Activated CD4-positive, alpha-beta memory T cell treated with anti-CD3 and anti-CD28 coated beads for 36 hours (primary cell): ENCODE data around the gene ACAD11. TPM values are rescaled to one million over a fixed set of nuclear protein-coding genes. Genes with fewer than 3 reads are reported as not detected.
"Not testable (repeated sequence)": the region's sequence is repeated elsewhere in the genome, so short reads cannot be mapped to it uniquely, and the experiment has no call there.

Source experiments
- CTCF ChIA-PET: fragments of 350-600 bp; sonication (Branson Sonifier 250); formaldehyde crosslinking; loops from one replicate; lab custom pipeline; 2021; ENCODE audit warnings: antibody characterized with exemption, inconsistent platforms; lab: Charles Lee
- POLR2A ChIA-PET: fragments of 350-600 bp; sonication (Branson Sonifier 250); formaldehyde crosslinking; loops from one replicate; lab custom pipeline; 2021; ENCODE audit warnings: antibody characterized with exemption; lab: Charles Lee
- DNase-seq: peaks from one replicate; pipeline ENCODE4 v3.0.0-alpha.2; 2020
- H3K27ac Mint-ChIP-seq: one replicate; pipeline ENCODE4 v1.8.0; 2021; ENCODE audit warnings: mixed read lengths
- H3K27me3 Mint-ChIP-seq: one replicate; pipeline ENCODE4 v1.8.0; 2021; ENCODE audit warnings: mixed read lengths
- H3K36me3 Mint-ChIP-seq: one replicate; pipeline ENCODE4 v1.8.0; 2021; ENCODE audit warnings: mixed read lengths
- H3K4me1 Mint-ChIP-seq: one replicate; pipeline ENCODE4 v1.8.0; 2021; ENCODE audit warnings: low read depth, mixed read lengths
- H3K4me3 Mint-ChIP-seq: one replicate; pipeline ENCODE4 v1.8.0; 2021; ENCODE audit warnings: mild to moderate bottlenecking, mixed read lengths
- H3K9me3 Mint-ChIP-seq: one replicate; pipeline ENCODE4 v1.8.0; 2021; ENCODE audit warnings: mixed read lengths
- intact Hi-C: fragments of 100-400 bp; cut with micrococcal nuclease; formaldehyde crosslinking; loops from one replicate; pipeline ENCODE4 v1.15.1; 2023
- total RNA-seq, 2 experiments: library from RNA; stranded (reverse); gene quantifications; one replicate each; pipeline ENCODE4 v1.2.3, GENCODE V29; 2021

ACAD11 gene
- total RNA-seq, 2 experiments from 2014 or later: 11.2 to 13.8 TPM

DNA sequence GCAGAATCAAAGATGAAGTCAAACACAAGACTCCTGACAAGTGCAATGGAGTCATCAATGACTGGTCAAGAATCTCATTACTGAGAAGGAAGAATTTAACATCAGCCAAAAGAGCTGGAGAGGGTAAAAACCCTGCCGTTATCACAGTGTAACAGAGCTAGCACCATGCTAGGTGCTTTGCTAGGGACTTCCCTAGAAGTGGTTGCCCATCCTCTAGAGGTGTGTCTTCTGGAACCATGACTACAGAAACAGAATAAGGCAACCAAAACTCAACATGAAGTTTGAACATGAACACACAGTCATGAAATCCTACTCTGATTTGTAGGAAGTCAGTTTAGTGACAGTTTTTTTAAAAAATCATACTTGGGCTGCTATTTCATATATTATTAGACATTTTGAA is 9.5 kb downstream of the ACAD11 start:
- peaks cover 2% of the 10 kb centered on the region for H3K4me1 Mint-ChIP-seq
- ChIA-PET CTCF (interaction anchor here (0.8 kb wide), 1 partner anchor 8 kb away, joined by 3 read pairs; no protein-coding TSS in a partner anchor), POLR2A (no interaction called here)
- no peak overlapping the region for H3K4me3 Mint-ChIP-seq
- no peak for DNase-seq
- H3K9me3 Mint-ChIP-seq: no peaks in the 10 kb centered on the region
- H3K36me3 Mint-ChIP-seq: no peaks in the 10 kb centered on the region
- intact Hi-C loops: loop anchor here (10.0 kb wide), 1 partner anchor 795 kb away; no protein-coding TSS in a partner anchor
- H3K27me3 Mint-ChIP-seq: no peaks in the 10 kb centered on the region
- H3K27ac Mint-ChIP-seq: no peak overlapping the region

DNA sequence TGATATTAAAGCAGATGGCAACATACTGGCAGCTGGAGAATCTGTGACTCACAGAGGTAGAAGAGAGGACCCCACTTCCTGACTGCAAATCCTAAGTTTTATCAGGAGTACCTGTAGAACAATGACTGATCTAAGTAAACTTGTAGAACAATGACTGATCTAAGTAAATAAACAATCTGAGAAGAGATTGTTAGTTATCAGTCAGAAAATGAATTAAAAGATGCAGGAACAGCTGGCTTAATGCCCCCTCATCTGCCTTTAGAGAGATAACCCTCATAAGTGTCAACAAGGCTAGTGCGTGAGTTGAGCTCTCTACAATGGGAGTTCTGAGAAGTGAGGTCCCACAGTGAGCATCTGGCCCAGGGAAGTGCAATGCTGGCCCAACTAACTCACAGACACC is 14.6 kb downstream of the ACAD11 start:
- ChIA-PET POLR2A (no interaction called here), CTCF (interaction anchor here (2.0 kb wide), 1 partner anchor 109 kb away, joined by 10 read pairs; no protein-coding TSS in a partner anchor)
- H3K4me1 Mint-ChIP-seq: no peaks in the 10 kb centered on the region
- DNase-seq: no peak
- intact Hi-C loops: no loop called here
- H3K9me3 Mint-ChIP-seq: no peaks in the 10 kb centered on the region
- H3K27me3 Mint-ChIP-seq: no peaks in the 10 kb centered on the region
- no peak overlapping the region for H3K4me3 Mint-ChIP-seq
- no peak overlapping the region for H3K27ac Mint-ChIP-seq
- H3K36me3 Mint-ChIP-seq: no peaks in the 10 kb centered on the region

DNA sequence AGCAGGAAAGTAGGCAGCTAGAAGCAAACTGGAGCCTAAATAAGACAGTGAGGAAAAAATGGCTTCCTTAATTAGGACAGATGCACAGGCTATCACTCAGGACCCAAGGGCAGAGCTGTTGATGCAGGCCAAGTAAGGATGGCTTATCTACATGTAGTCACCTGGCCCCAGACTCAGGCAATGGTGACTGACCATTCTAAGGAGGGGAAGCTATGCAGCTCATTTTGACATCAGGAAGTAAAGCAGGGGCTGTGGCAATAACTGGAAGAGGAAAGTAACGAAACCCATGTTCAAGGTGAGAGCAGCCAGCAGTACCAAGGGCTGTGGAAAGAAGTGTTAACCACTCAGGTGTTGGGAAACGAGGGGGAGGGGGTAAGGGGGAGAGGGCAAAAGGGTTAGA is 16.2 kb downstream of the ACAD11 start:
- intact Hi-C loops: no loop called here
- H3K4me1 Mint-ChIP-seq: no peaks in the 10 kb centered on the region
- no peak overlapping the region for H3K4me3 Mint-ChIP-seq
- no peaks in the 10 kb centered on the region for H3K27me3 Mint-ChIP-seq
- POLR2A ChIA-PET: interaction anchor here (1.7 kb wide), 1 partner anchor 17 kb away, joined by 5 read pairs; the partner anchor contains the start of gene UBA5
- CTCF ChIA-PET: interaction anchor here (0.7 to 6.8 kb wide), 18 partner anchors 10 to 295 kb away, joined by 3 to 172 read pairs (median 4); partner anchors contain the start of genes ACAD11 and UBA5
- H3K36me3 Mint-ChIP-seq: peaks cover 9% of the 10 kb centered on the region
- no peaks in the 10 kb centered on the region for H3K9me3 Mint-ChIP-seq
- H3K27ac Mint-ChIP-seq: no peak overlapping the region
- DNase-seq: no peak

DNA sequence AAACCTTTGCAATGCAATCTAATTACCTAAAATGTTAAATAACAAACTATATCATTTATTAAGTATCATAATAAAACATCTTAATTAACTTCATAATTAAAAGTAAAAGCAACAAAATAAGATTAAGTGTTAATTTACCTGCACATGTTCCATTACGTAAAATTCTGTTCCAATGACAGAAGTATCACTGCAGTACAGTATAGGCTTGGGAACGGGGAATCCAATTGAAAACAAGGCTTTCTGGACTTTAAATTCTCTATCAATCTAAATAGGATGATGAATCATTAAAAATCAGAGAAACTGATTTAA is 17.1 kb downstream of the ACAD11 start:
- no peak for DNase-seq
- Mint-ChIP-seq H3K36me3 (peaks cover 12% of the 10 kb centered on the region), H3K4me3 (no peak overlapping the region), H3K27ac (no peak overlapping the region), H3K4me1 (no peaks in the 10 kb centered on the region), H3K27me3 (no peaks in the 10 kb centered on the region), H3K9me3 (no peaks in the 10 kb centered on the region)
- intact Hi-C loops: loop anchor here (1.0 kb wide), 2 partner anchors 106 to 290 kb away; no protein-coding TSS in a partner anchor
- CTCF ChIA-PET: interaction anchor here (1.0 to 6.8 kb wide), 22 partner anchors 8 to 294 kb away, joined by 3 to 172 read pairs (median 5); partner anchors contain the start of genes ACAD11 and UBA5
- POLR2A ChIA-PET: interaction anchor here (1.7 kb wide), 1 partner anchor 18 kb away, joined by 5 read pairs; the partner anchor contains the start of gene UBA5

DNA sequence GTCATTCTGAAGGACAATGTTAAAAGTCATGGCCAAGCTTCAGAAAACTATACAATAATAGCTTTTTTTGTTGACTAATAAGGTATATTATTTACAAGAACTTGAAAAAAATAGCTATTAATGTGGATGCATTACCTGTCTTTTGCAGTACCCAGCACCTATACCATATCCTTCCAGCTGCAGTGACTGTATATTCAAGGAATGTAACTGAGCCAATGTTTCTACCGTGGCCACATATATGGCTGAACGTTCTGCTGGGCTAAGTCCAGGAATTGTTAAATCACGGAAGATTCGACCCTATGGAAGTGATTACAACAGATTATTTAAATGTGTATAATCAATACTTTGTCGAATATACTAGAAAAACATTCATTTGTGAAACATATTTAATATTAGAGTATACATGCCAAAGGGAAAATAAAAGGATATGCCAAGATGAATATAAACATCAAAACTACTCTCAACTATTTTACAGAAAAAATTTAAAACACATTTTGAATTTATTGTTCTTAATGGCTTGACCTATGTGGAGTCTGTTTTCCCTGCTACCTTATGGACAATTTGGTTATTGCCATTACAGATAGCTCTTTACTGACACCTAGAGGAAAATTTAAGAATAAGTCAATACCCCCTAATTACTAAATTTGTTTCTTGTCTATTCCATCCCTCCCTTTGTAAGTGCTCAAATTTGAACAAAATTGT is 17.6 kb downstream of the ACAD11 start:
- Mint-ChIP-seq H3K4me1 (no peaks in the 10 kb centered on the region), H3K27me3 (no peaks in the 10 kb centered on the region), H3K4me3 (no peak overlapping the region), H3K27ac (no peak overlapping the region), H3K9me3 (no peaks in the 10 kb centered on the region), H3K36me3 (peaks cover 15% of the 10 kb centered on the region)
- ChIA-PET POLR2A (no interaction called here), CTCF (interaction anchor here (0.9 to 6.8 kb wide), 22 partner anchors 9 to 293 kb away, joined by 3 to 172 read pairs (median 5); partner anchors contain the start of genes ACAD11 and UBA5)
- intact Hi-C loops: loop anchor here (1.0 kb wide), 2 partner anchors 106 to 290 kb away; no protein-coding TSS in a partner anchor
- DNase-seq: no peak

DNA sequence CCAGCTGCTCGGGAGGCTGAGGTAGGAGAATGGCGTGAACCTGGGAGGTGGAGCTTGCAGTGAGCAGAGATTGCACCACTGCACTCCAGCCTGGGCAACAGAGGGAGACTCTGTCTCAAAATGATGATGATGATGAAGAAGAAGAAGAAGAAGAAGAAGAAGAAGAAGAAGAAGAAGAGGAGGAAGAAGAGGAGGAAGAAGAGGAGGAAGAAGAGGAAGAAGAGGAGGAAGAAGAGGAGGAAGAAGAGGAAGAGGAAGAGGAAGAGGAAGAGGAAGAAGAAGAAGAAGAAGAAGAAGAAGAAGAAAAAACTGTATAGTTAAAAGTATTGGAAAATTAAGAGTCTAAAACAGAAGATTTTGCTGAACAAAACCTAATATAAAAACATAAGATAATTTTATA is 18.2 kb downstream of the ACAD11 start:
- POLR2A ChIA-PET, H3K27ac Mint-ChIP-seq, H3K4me3 Mint-ChIP-seq, H3K9me3 Mint-ChIP-seq, H3K4me1 Mint-ChIP-seq, intact Hi-C loops, DNase-seq, H3K27me3 Mint-ChIP-seq: not testable (repeated sequence)
- H3K36me3 Mint-ChIP-seq: peaks cover 15% of the 10 kb centered on the region
- CTCF ChIA-PET: interaction anchor here (0.9 to 6.8 kb wide), 14 partner anchors 9 to 290 kb away, joined by 3 to 172 read pairs (median 6); partner anchors contain the start of genes ACAD11 and UBA5

DNA sequence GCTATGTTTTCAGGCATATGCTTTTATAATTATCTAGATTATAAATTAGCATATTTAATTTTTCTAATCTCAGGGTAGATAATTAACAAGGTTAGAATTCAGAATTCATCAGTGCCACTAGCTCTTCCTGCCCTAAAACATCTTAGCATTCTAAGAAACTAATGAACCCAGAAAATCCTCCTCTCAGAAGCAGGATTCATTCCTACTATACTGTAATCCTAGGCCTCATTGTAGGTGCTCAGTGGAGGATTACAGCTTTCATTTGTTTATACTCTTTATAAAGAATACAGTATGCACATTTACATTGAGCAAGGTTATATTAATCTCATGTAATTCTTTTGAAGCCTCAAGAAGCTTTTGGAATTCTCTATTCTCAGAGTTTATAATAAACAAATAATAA is 20.9 kb downstream of the ACAD11 start:
- Mint-ChIP-seq H3K27ac (no peak overlapping the region), H3K36me3 (peaks cover 21% of the 10 kb centered on the region), H3K9me3 (no peaks in the 10 kb centered on the region), H3K27me3 (no peaks in the 10 kb centered on the region), H3K4me3 (no peak overlapping the region), H3K4me1 (no peaks in the 10 kb centered on the region)
- DNase-seq: no peak
- intact Hi-C loops: no loop called here
- ChIA-PET POLR2A (no interaction called here), CTCF (interaction anchor here (1.1 to 6.8 kb wide), 3 partner anchors 18 to 103 kb away, joined by 3 to 172 read pairs (median 5); no protein-coding TSS in a partner anchor)

DNA sequence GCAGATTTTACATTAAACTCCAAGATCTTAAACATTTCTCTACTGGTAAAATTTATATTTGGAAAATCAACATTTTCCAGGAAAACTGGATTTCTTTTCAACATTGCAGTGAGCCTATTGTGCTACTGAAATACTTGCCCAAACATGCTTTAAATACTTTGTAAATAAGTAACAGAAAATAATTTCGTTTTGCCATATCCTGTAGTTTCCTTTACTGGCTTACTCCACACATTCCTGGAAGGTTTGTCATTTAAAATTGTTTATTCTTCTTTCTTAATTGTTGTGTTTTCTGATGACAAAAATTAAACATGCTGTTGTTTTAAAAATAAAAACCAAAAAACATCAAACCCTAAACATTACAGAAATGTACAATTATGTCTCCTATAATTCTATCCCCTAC is 22.0 kb downstream of the ACAD11 start:
- H3K4me3 Mint-ChIP-seq: no peak overlapping the region
- peaks cover 21% of the 10 kb centered on the region for H3K36me3 Mint-ChIP-seq
- DNase-seq: no peak
- H3K27me3 Mint-ChIP-seq: no peaks in the 10 kb centered on the region
- H3K27ac Mint-ChIP-seq: no peak overlapping the region
- intact Hi-C loops: no loop called here
- no peaks in the 10 kb centered on the region for H3K4me1 Mint-ChIP-seq
- CTCF ChIA-PET: interaction anchor here (0.7 to 6.8 kb wide), 2 partner anchors 95 to 102 kb away, joined by 3 to 172 read pairs; no protein-coding TSS in a partner anchor
- POLR2A ChIA-PET: no interaction called here
- H3K9me3 Mint-ChIP-seq: no peaks in the 10 kb centered on the region

DNA sequence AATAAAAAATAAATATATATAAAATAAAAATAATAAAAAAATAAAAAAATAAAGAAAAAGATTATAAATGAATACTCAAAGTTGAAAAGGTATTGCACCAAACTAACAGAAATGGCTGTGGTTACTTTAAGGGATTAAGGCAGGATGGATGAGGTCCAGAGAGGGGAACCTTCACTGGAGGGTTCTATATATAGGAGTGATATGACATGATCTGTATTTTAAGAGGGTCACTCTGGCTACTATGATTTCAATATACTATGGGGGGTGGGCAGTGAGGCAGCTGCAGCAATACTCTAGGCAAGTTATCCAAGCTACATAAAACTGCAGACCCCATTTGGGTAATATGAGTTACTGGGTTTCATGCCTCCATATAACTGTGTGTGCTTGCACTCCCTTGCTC is 24.6 kb downstream of the ACAD11 start:
- H3K36me3 Mint-ChIP-seq: peaks cover 21% of the 10 kb centered on the region
- H3K27me3 Mint-ChIP-seq: no peaks in the 10 kb centered on the region
- H3K9me3 Mint-ChIP-seq: no peaks in the 10 kb centered on the region
- intact Hi-C loops: no loop called here
- ChIA-PET CTCF (interaction anchor here (2.4 kb wide), 1 partner anchor 99 kb away, joined by 10 read pairs; no protein-coding TSS in a partner anchor), POLR2A (no interaction called here)
- no peak overlapping the region for H3K4me3 Mint-ChIP-seq
- H3K27ac Mint-ChIP-seq: no peak overlapping the region
- DNase-seq: no peak
- peaks cover under 1% of the 10 kb centered on the region for H3K4me1 Mint-ChIP-seq

DNA sequence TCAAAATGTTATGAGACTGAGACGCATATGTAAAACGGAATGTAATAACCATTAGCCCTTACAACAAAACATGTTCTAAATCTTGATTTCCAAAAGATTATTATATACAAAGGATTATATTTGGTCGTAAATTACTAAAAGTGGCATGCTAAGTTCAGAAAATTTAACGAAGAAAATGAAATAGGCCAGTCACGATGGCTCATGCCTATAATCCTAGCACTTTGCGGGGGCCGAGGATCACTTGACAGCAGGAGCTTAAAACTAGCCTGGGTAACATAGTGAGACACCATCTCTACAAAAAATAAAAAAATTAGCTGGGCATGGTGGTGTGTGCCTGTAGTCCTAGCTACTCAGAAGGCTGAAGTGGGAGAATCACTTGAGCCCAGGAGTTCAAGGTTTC is 29.0 kb downstream of the ACAD11 start:
- Mint-ChIP-seq H3K4me1 (peaks cover 4% of the 10 kb centered on the region), H3K27me3 (no peaks in the 10 kb centered on the region), H3K4me3 (no peak overlapping the region), H3K36me3 (peaks cover 17% of the 10 kb centered on the region), H3K27ac (no peak overlapping the region), H3K9me3 (no peaks in the 10 kb centered on the region)
- ChIA-PET CTCF (interaction anchor here (1.1 kb wide), 1 partner anchor 11 kb away, joined by 5 read pairs; no protein-coding TSS in a partner anchor), POLR2A (no interaction called here)
- no peak for DNase-seq
- intact Hi-C loops: no loop called here

DNA sequence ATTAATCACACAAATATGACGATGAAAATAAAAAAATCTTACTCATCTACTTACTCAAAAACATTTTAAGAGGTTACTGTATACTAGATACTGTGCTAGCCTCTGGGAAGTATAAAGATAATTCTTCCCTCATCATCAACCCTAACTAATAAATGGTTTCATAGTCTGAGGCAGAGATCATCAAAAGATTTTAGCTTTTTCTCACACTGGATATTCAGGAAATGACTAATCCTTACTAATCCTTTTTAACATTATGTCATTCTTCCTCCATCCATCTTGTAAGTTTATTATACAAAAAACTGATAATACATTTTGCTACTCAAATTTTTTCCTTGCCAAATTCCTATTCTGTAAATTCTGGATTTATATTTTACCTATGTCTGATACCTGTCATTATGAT is 29.7 kb downstream of the ACAD11 start:
- Mint-ChIP-seq H3K27ac (no peak overlapping the region), H3K4me1 (peaks cover 4% of the 10 kb centered on the region), H3K9me3 (no peaks in the 10 kb centered on the region), H3K27me3 (no peaks in the 10 kb centered on the region), H3K36me3 (peaks cover 14% of the 10 kb centered on the region), H3K4me3 (no peak overlapping the region)
- intact Hi-C loops: no loop called here
- ChIA-PET CTCF (no interaction called here), POLR2A (no interaction called here)
- no peak for DNase-seq

DNA sequence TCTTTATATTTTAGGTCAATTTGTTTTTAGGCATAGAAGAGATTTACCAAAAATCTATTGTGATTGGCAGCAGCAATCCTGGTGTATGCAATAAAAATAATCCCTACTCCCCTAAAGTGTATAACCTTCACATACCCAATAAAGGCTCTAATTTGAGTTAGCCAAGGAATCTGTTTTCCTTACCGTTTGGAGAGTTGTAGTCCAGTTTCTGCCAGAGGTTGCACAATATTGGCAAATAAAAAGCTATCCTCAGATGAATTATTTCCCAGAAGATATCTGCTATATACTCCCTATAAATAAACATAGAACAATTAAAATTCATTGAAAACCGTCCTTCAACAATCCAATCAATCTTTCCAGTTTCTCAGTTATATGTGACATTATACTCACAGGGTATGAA is 31.5 kb downstream of the ACAD11 start:
- no peak for DNase-seq
- intact Hi-C loops: no loop called here
- POLR2A ChIA-PET: no interaction called here
- peaks cover 16% of the 10 kb centered on the region for H3K36me3 Mint-ChIP-seq
- H3K9me3 Mint-ChIP-seq: no peaks in the 10 kb centered on the region
- no peak overlapping the region for H3K4me3 Mint-ChIP-seq
- H3K27ac Mint-ChIP-seq: no peak overlapping the region
- H3K27me3 Mint-ChIP-seq: no peaks in the 10 kb centered on the region
- CTCF ChIA-PET: no interaction called here
- peaks cover 4% of the 10 kb centered on the region for H3K4me1 Mint-ChIP-seq
